Natural killer cell (primary cell): Measurements from ENCODE around the gene GPSM3. TPM values are rescaled to one million over a fixed set of nuclear protein-coding genes. Genes with fewer than 3 reads are reported as not detected.

Experiments
- ATAC-seq, 3 donors: fragments of 150-1000 bp in 2 of 3; fragments of 200-7000 bp in 1 of 3; cut with Tn5 transposase; 1 replicate in 1 of 3; 2 replicates in 2 of 3; pipeline ENCODE4 v1.10.0; 2021; ENCODE audit warnings: mild to moderate bottlenecking in 2 of 3, moderate library complexity in 2 of 3
- DNase-seq, 2 donors: peaks; one replicate each; pipeline versions ENCODE4 v3.0.0 to v3.0.0-alpha.2; 2013 to 2021; ENCODE audit warnings: mixed read lengths in 1 of 2
- H3K27ac ChIP-seq: one replicate; pipeline ENCODE4 v1.5.1; 2013; ENCODE audit warnings: mild to moderate bottlenecking, low read length
- H3K27me3 ChIP-seq: one replicate; pipeline ENCODE4 v1.6.1; 2013; ENCODE audit warnings: low read length; ENCODE audit not compliant: control insufficient read depth, insufficient read depth
- H3K36me3 ChIP-seq: one replicate; pipeline ENCODE4 v1.6.1; 2013; ENCODE audit warnings: low read length; ENCODE audit not compliant: control insufficient read depth, insufficient read depth
- H3K4me1 ChIP-seq: one replicate; pipeline ENCODE4 v1.6.1; 2013; ENCODE audit warnings: low read length; ENCODE audit not compliant: control insufficient read depth, insufficient read depth
- H3K4me3 ChIP-seq: one replicate; pipeline ENCODE4 v1.5.1; 2013; ENCODE audit warnings: low read length
- H3K9me3 ChIP-seq: one replicate; pipeline ENCODE4 v1.6.1; 2013; ENCODE audit warnings: low read length; ENCODE audit not compliant: control insufficient read depth, insufficient read depth
- H3K27ac Mint-ChIP-seq, 2 donors: one replicate each; pipeline ENCODE4 v1.8.0; 2022; ENCODE audit warnings: mild to moderate bottlenecking in 2 of 2, mixed read lengths in 2 of 2, moderate library complexity in 1 of 2
- H3K27me3 Mint-ChIP-seq, 2 donors: one replicate each; pipeline ENCODE4 v1.8.0; 2022; ENCODE audit warnings: low read depth in 2 of 2, mixed read lengths in 2 of 2
- H3K36me3 Mint-ChIP-seq: one replicate; pipeline ENCODE4 v1.8.0; 2022; ENCODE audit warnings: mixed read lengths
- H3K4me1 Mint-ChIP-seq, 2 donors: one replicate each; pipeline ENCODE4 v1.8.0; 2022; ENCODE audit warnings: mixed read lengths in 2 of 2
- H3K4me3 Mint-ChIP-seq: one replicate; pipeline ENCODE4 v1.8.0; 2022; ENCODE audit warnings: mild to moderate bottlenecking, moderate library complexity, mixed read lengths
- H3K9me3 Mint-ChIP-seq, 2 donors: one replicate each; pipeline ENCODE4 v1.8.0; 2022; ENCODE audit warnings: mixed read lengths in 2 of 2
- CTCF ChIP-seq: fragments of 200-600 bp; IDR thresholded peaks from one replicate; pipeline ENCODE4 v1.8.0; 2022; ENCODE audit warnings: antibody characterized with exemption
- WGBS: methylation state at CpG from one replicate; pipeline ENCODE4 v1.1.7; 2013; ENCODE audit warnings: missing lambda C conversion rate; ENCODE audit not compliant: insufficient coverage; 5-methylcytosine and 5-hydroxymethylcytosine counted together
- intact Hi-C: fragments of 100-400 bp; cut with micrococcal nuclease; formaldehyde crosslinking; loops from one replicate; pipeline ENCODE4 v1.14.2; 2022
- total RNA-seq, 4 donors: library from RNA; stranded (reverse); fragments of 120-200 nt in 1 of 4; gene quantifications; one replicate each; pipeline versions ENCODE4 v1.2.3 to v1.2.4, GENCODE V29; 2013 to 2022

The GPSM3 gene
- total RNA-seq, 3 donors from 2014 or later (not counting 1 experiment from before 2014, with no cell fraction given) = 216 to 240 (median 221) TPM

DNA sequence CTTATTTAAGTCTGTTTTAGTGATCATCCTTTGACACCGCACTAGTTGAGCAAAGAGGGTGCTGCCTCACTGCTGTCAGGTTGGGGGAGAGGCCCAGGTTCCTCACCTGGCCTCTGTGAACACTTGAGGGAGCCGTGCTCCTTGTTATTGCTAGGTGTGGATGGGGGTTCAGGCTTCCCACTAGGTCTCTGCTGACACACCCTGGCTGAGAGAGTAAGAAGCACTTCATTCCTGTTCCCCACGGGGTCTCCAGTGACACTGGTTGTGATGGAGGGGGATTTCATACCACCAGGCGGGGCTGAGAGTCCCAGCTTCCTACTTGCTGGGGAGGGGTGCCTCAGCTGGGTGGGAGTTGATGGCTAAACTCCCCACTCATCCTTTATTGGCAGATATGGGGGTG is 42.5 kb upstream of the GPSM3 start:
- Mint-ChIP-seq H3K4me3 (no peak overlapping the region), H3K9me3 (no peaks in the 10 kb centered on the region), H3K36me3 (no peaks in the 10 kb centered on the region), H3K27me3 (peaks cover 0 to 5% of the 10 kb centered on the region in 2 donors), H3K4me1 (no peaks in the 10 kb centered on the region), H3K27ac (no peak overlapping the region)
- Histone ChIP-seq H3K36me3 (no peaks in the 10 kb centered on the region), H3K9me3 (no peaks in the 10 kb centered on the region), H3K4me3 (no peak overlapping the region), H3K27me3 (no peaks in the 10 kb centered on the region), H3K27ac (no peak overlapping the region), H3K4me1 (no peaks in the 10 kb centered on the region)
- peak in 1 of 2 donors; percentile 29 for DNase-seq
- intact Hi-C loops = no loop called here
- ATAC-seq = no peak
- no peak for TF ChIP-seq CTCF
- WGBS = 56% methylated on average over 4 of the region's 4 CpGs

DNA sequence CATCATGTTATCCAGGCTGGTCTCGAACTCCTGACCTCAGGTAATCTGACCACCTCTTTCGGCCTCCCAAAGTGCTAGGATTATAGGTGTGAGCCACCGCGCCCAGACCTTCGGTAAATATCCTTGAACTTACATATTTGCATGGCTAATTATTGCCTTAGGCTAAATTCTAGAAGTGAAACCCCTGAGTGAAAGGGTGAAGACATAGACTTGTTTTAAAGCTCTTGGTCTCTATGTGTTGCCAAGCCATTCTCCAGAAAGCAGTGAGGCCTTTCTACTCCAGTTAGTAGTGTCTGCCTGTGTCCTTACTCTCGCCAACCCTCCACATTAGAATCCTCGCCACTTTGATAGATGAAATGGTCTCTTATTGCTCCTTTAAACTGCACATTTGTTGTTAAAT is 34.0 kb upstream of the GPSM3 start:
- Histone ChIP-seq H3K4me1 (peaks cover 5% of the 10 kb centered on the region), H3K27ac (no peak overlapping the region), H3K27me3 (no peaks in the 10 kb centered on the region), H3K9me3 (no peaks in the 10 kb centered on the region), H3K4me3 (no peak overlapping the region), H3K36me3 (no peaks in the 10 kb centered on the region)
- 83% methylated on average over 7 of the region's 7 CpGs for WGBS
- Mint-ChIP-seq H3K27ac (no peak overlapping the region), H3K36me3 (no peaks in the 10 kb centered on the region), H3K4me3 (no peak overlapping the region), H3K9me3 (no peaks in the 10 kb centered on the region), H3K27me3 (no peaks in the 10 kb centered on the region), H3K4me1 (peaks cover 0 to 3% of the 10 kb centered on the region in 2 donors)
- no peak for TF ChIP-seq CTCF
- intact Hi-C loops = no loop called here
- DNase-seq (no peak), ATAC-seq (no peak)

DNA sequence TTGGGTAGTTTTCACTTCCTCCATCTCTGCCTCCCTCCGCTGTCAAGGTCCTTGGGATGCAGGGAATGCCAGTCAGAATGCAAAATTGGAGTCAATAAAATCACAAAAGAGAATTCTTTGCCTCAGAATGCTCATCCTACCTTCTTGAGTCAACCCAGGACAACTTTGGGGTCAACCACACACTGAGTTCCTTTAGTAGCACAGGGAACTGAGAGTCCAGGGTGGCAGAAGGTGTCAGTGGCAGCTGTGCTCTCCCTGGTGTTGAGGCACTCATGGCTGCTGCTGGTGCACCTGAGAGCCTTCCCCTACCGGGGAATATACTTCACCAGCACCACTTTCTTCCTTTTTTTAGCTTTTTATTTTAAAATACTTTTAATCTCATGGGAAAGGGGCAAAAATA is 32.3 kb upstream of the GPSM3 start:
- Histone ChIP-seq H3K9me3 (no peaks in the 10 kb centered on the region), H3K27me3 (no peaks in the 10 kb centered on the region), H3K27ac (no peak overlapping the region), H3K36me3 (no peaks in the 10 kb centered on the region), H3K4me3 (no peak overlapping the region), H3K4me1 (peaks cover 5% of the 10 kb centered on the region)
- H3K4me3 Mint-ChIP-seq = no peak overlapping the region
- no peak for TF ChIP-seq CTCF
- H3K9me3 Mint-ChIP-seq = no peaks in the 10 kb centered on the region
- intact Hi-C loops = no loop called here
- no peak for ATAC-seq
- no peak overlapping the region for H3K27ac Mint-ChIP-seq
- peaks cover 0 to 3% of the 10 kb centered on the region in 2 donors for H3K4me1 Mint-ChIP-seq
- H3K27me3 Mint-ChIP-seq = no peaks in the 10 kb centered on the region
- no peaks in the 10 kb centered on the region for H3K36me3 Mint-ChIP-seq
- WGBS = 54% methylated on average over 2 of the region's 2 CpGs
- no peak for DNase-seq
